H1 (cell line): Measurements from ENCODE around the gene UHRF2. TPM values are rescaled to one million over a fixed set of nuclear protein-coding genes. Genes with fewer than 3 reads are reported as not detected.

Experiments
- CTCF ChIA-PET: fragments of 300-600 bp; sonication (Branson Sonifier 250); formaldehyde crosslinking; loops from one replicate; lab custom pipeline; 2021; ENCODE audit not compliant: partially characterized antibody; lab: Charles Lee
- POLR2A ChIA-PET: fragments of 300-600 bp; sonication (Branson Sonifier 250); formaldehyde crosslinking; loops from one replicate; lab custom pipeline; 2021; ENCODE audit warnings: inconsistent platforms; ENCODE audit not compliant: partially characterized antibody; lab: Charles Lee
- DNase-seq, 2 experiments: peaks; one replicate each; pipeline versions ENCODE4 v3.0.0 to v3.0.0-alpha.2; 2010 to 2022; ENCODE audit warnings: low spot score in 2 of 2, low read depth in 1 of 2, mixed read lengths in 1 of 2
- FAIRE-seq: peaks from 2 replicates; lab custom pipeline; 2011; peaks lifted over from hg19 to GRCh38; lab: Jason Lieb, UNC
- H2AFZ ChIP-seq: 2 replicates; pipeline ENCODE4 v1.8.1; 2012; ENCODE audit warnings: low read length, inconsistent platforms
- H2AK5ac ChIP-seq: 2 replicates; pipeline ENCODE4 v1.6.1; 2013; ENCODE audit warnings: low read depth, low read length
- H2BK120ac ChIP-seq: replicated peaks from 2 replicates; pipeline ENCODE3; 2013; ENCODE audit warnings: low read depth, low read length, inconsistent platforms
- H2BK12ac ChIP-seq: 2 replicates; pipeline ENCODE4 v1.6.1; 2013; ENCODE audit warnings: low read depth, low read length
- H2BK15ac ChIP-seq: 2 replicates; pipeline ENCODE4 v1.6.1; 2013; ENCODE audit warnings: low read length
- H2BK20ac ChIP-seq: 2 replicates; pipeline ENCODE4 v1.6.1; 2013; ENCODE audit warnings: low read length
- H2BK5ac ChIP-seq: 2 replicates; pipeline ENCODE4 v1.6.1; 2013; ENCODE audit warnings: low read depth, low read length
- H3K14ac ChIP-seq: 2 replicates; pipeline ENCODE4 v1.6.1; 2013; ENCODE audit warnings: inconsistent platforms; ENCODE audit not compliant: insufficient read length
- H3K18ac ChIP-seq: 2 replicates; pipeline ENCODE4 v1.6.1; 2013; ENCODE audit warnings: low read length; ENCODE audit errors: extremely low read depth
- H3K23ac ChIP-seq: 2 replicates; pipeline ENCODE4 v1.6.1; 2013; ENCODE audit warnings: inconsistent platforms; ENCODE audit not compliant: insufficient read length
- H3K23me2 ChIP-seq: 2 replicates; pipeline ENCODE4 v1.6.1; 2013; ENCODE audit warnings: low read depth, low read length
- H3K27ac ChIP-seq: 2 replicates; pipeline ENCODE4 v1.6.1; 2011; ENCODE audit warnings: low read depth, low read length, inconsistent platforms
- H3K27me3 ChIP-seq, 4 experiments: replicated peaks in 1 of 4; 1 replicate in 1 of 4; 2 replicates in 3 of 4; pipeline versions ENCODE4 v1.6.1 to v1.8.1; 2011 to 2013; ENCODE audit warnings: low read length in 3 of 4, mild to moderate bottlenecking in 3 of 4, inconsistent platforms in 2 of 4, mixed read lengths in 2 of 4, moderate library complexity in 1 of 4; ENCODE audit not compliant: control insufficient read depth in 3 of 4, insufficient read depth in 3 of 4; ENCODE audit errors: extremely low read depth in 1 of 4
- H3K36me3 ChIP-seq, 4 experiments: 2 replicates each; pipeline versions ENCODE4 v1.6.1 to v1.8.1; 2011 to 2013; ENCODE audit warnings: mild to moderate bottlenecking in 4 of 4, low read length in 3 of 4, moderate library complexity in 2 of 4, control low read depth in 1 of 4, inconsistent platforms in 1 of 4; ENCODE audit not compliant: insufficient read depth in 4 of 4, control insufficient read depth in 2 of 4
- H3K4ac ChIP-seq: replicated peaks from 2 replicates; pipeline ENCODE3; 2013; ENCODE audit warnings: low read length, low read depth, mixed read lengths, inconsistent platforms; ENCODE audit not compliant: insufficient read length
- H3K4me1 ChIP-seq, 4 experiments: replicated peaks in 1 of 4; 1 replicate in 1 of 4; 2 replicates in 3 of 4; pipeline versions ENCODE4 v1.6.1 to v1.8.1; 2011 to 2013; ENCODE audit warnings: low read length in 3 of 4, inconsistent platforms in 2 of 4, mixed read lengths in 1 of 4; ENCODE audit not compliant: insufficient read depth in 4 of 4, control insufficient read depth in 3 of 4
- H3K4me2 ChIP-seq, 2 experiments: 2 replicates each; pipeline versions ENCODE4 v1.6.1 to v1.8.1; 2011 to 2013; ENCODE audit warnings: low read depth in 2 of 2, low read length in 2 of 2, control low read depth in 1 of 2, inconsistent platforms in 1 of 2, mild to moderate bottlenecking in 1 of 2; ENCODE audit not compliant: insufficient read depth in 1 of 2
- H3K4me3 ChIP-seq, 4 experiments: fragments of 200-600, 300-600 bp in 1 of 4; sonication (generic), shearing (Covaris generic), sonication (Bioruptor Twin) in 1 of 4; 2 replicates each; pipeline versions ENCODE4 v1.5.1 to v1.8.1; 2011 to 2016; ENCODE audit warnings: low read length in 4 of 4, low read depth in 3 of 4, control low read depth in 2 of 4, inconsistent platforms in 2 of 4, mild to moderate bottlenecking in 2 of 4, mixed read lengths in 1 of 4, moderate library complexity in 1 of 4; ENCODE audit not compliant: insufficient read depth in 2 of 4; ENCODE audit errors: extremely low read depth in 1 of 4
- H3K56ac ChIP-seq: replicated peaks from 2 replicates; pipeline ENCODE3; 2013; ENCODE audit warnings: low read depth, mild to moderate bottlenecking, mixed read lengths, low read length, inconsistent platforms; ENCODE audit not compliant: insufficient read length
- H3K79me1 ChIP-seq: 2 replicates; pipeline ENCODE4 v1.6.1; 2013; ENCODE audit warnings: low read depth, low read length, control low read depth
- H3K79me2 ChIP-seq, 2 experiments: 2 replicates each; pipeline versions ENCODE4 v1.6.1 to v1.8.1; 2012 to 2013; ENCODE audit warnings: low read length in 2 of 2, mild to moderate bottlenecking in 2 of 2, inconsistent platforms in 1 of 2; ENCODE audit not compliant: insufficient read depth in 2 of 2, control insufficient read depth in 1 of 2
- H3K9ac ChIP-seq, 4 experiments: replicated peaks in 1 of 4; 1 replicate in 1 of 4; 2 replicates in 3 of 4; pipeline versions ENCODE4 v1.6.1 to v1.8.1; 2011 to 2013; ENCODE audit warnings: low read depth in 3 of 4, low read length in 3 of 4, control low read depth in 2 of 4, mild to moderate bottlenecking in 2 of 4, moderate library complexity in 2 of 4, inconsistent platforms in 1 of 4; ENCODE audit errors: extremely low read depth in 1 of 4
- H3K9me3 ChIP-seq, 2 experiments: 2 replicates each; pipeline versions ENCODE4 v1.6.1 to v1.8.1; 2012 to 2013; ENCODE audit warnings: mild to moderate bottlenecking in 2 of 2, moderate library complexity in 2 of 2, control low read depth in 1 of 2, inconsistent platforms in 1 of 2, low read depth in 1 of 2, low read length in 1 of 2, mixed read lengths in 1 of 2; ENCODE audit not compliant: insufficient read depth in 2 of 2
- H4K20me1 ChIP-seq, 2 experiments: replicated peaks in 1 of 2; 2 replicates each; pipeline versions ENCODE3 to v1.8.1; 2011 to 2013; ENCODE audit warnings: inconsistent platforms in 2 of 2, low read length in 2 of 2, mild to moderate bottlenecking in 1 of 2; ENCODE audit not compliant: insufficient read depth in 2 of 2, control insufficient read depth in 1 of 2
- H4K5ac ChIP-seq: 2 replicates; pipeline ENCODE4 v1.6.1; 2013; ENCODE audit warnings: low read length, low read depth, mixed read lengths, inconsistent platforms; ENCODE audit not compliant: insufficient read length
- H4K8ac ChIP-seq: 2 replicates; pipeline ENCODE4 v1.8.0; 2013; ENCODE audit warnings: mild to moderate bottlenecking, moderate library complexity, low read length, inconsistent platforms; ENCODE audit not compliant: insufficient read depth; ENCODE audit errors: extremely low read depth
- H4K91ac ChIP-seq: replicated peaks from 2 replicates; pipeline ENCODE3; 2013; ENCODE audit warnings: low read length, mixed read lengths, inconsistent platforms; ENCODE audit not compliant: insufficient read length
- CHD1 ChIP-seq: IDR thresholded peaks from 2 replicates; pipeline ENCODE4 v1.6.1; 2012; ENCODE audit warnings: low read depth, low read length, improper control_type of control experiment
- CTBP2 ChIP-seq: IDR thresholded peaks from 2 replicates; pipeline ENCODE4 v1.7.0; 2011; ENCODE audit warnings: borderline replicate concordance, mild to moderate bottlenecking, moderate library complexity, mixed read lengths, low read length; ENCODE audit not compliant: insufficient read depth, insufficient read length
- SAP30 ChIP-seq: fragments of 300-600 bp; sonication (generic); IDR thresholded peaks from 2 replicates; pipeline ENCODE4 v1.7.1; 2012; ENCODE audit warnings: low read length, moderate library complexity, mild to moderate bottlenecking, inconsistent platforms; ENCODE audit not compliant: insufficient read depth, insufficient replicate concordance
- SRF ChIP-seq: IDR thresholded peaks from 2 replicates; pipeline ENCODE4 v1.6.1; 2011; ENCODE audit warnings: mild to moderate bottlenecking, low read depth, low read length, moderate library complexity
- TEAD4 ChIP-seq: IDR thresholded peaks from 2 replicates; pipeline ENCODE4 v1.6.1; 2012; ENCODE audit warnings: low read depth, low read length, inconsistent platforms, mixed read lengths
- WGBS, 2 experiments: shearing (Covaris generic) in 1 of 2; methylation state at CpG; one replicate each; pipeline versions ENCODE4 v1.1.6 to v1.1.7; 2013 to 2015; ENCODE audit warnings: low lambda C conversion rate in 2 of 2, mixed read lengths in 2 of 2, inconsistent platforms in 1 of 2, low coverage in 1 of 2, missing lambda C conversion rate in 1 of 2; ENCODE audit not compliant: insufficient replicate concordance in 2 of 2, insufficient coverage in 1 of 2, insufficient read length in 1 of 2; ENCODE audit errors: extremely low coverage in 1 of 2, missing lambda C conversion rate in 1 of 2; 5-methylcytosine and 5-hydroxymethylcytosine counted together
- polyA plus RNA-seq, 7 experiments: library from polyadenylated mRNA; depleted of rRNA in 3 of 7; stranded (reverse) in 5 of 7; unstranded in 2 of 7; fragments of >200 nt in 5 of 7; fragments of 200-250 nt in 2 of 7; gene quantifications; 1 replicate in 5 of 7; 2 replicates in 1 of 7; 4 replicates in 1 of 7; pipeline versions ENCODE4 v1.2.1 to v1.2.3, GENCODE V29; 2011 to 2013; ENCODE audit warnings: missing spikeins in 2 of 7, mixed read lengths in 2 of 7
- total RNA-seq: library from RNA; stranded (reverse); fragmentation: NEBNext Ultra II Directional; extraction: Animal tissue kit (Norgen Biotek cat#: 25700); gene quantifications from 2 replicates; pipeline ENCODE4 v1.2.1, GENCODE V29; 2021

UHRF2 gene
- total and polyA plus RNA-seq, 2 of the 8 experiments (the other 6 are each of a cell fraction or from before 2014, with no cell fraction given), result 31.8 to 48.0 TPM

DNA sequence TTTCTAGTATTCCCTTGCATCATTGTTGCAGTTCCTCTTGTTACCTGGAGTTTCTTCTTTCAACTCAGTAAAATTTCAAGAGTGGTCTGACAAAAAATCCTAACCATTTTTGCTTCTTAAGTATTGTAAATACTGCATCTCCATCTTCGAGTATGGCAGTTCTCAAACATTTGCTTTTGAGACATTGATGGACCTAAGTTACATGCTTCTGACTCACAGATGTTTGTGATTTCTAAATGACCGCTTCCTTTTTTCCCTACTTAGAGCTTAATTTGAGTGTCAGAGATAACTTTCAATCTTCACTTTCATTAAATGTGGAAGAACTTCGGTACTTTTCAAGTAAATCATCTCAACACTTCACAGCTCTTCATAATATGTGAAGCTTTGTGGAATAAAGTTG, 4.2 kb downstream of the UHRF2 start:
- H2BK20ac ChIP-seq, result no peak overlapping the region
- no peak overlapping the region for H4K5ac ChIP-seq
- H2BK5ac ChIP-seq, result no peak overlapping the region
- no peak overlapping the region for H3K4me2 ChIP-seq
- no peak overlapping the region for H2BK12ac ChIP-seq
- H3K18ac ChIP-seq, result no peak overlapping the region
- H4K20me1 ChIP-seq, result peaks cover 21% of the 10 kb centered on the region in 2 experiments
- H3K4me1 ChIP-seq, result peaks cover 3 to 7% (median 5%) of the 10 kb centered on the region in 4 experiments; a peak in 4 of 7 replicates
- no peak overlapping the region for H2AFZ ChIP-seq
- ChIA-PET POLR2A (interaction anchor here (1.2 kb wide), 1 partner anchor 9 kb away, joined by 3 read pairs; no protein-coding TSS in a partner anchor), CTCF (interaction anchor here (0.6 to 1.3 kb wide), 2 partner anchors 9 to 16 kb away, joined by 3 to 6 read pairs; no protein-coding TSS in a partner anchor)
- FAIRE-seq (no peak), DNase-seq (no peak)
- H3K14ac ChIP-seq, result no peak overlapping the region
- no peak overlapping the region for H2BK15ac ChIP-seq
- H4K91ac ChIP-seq, result no peak overlapping the region
- H3K23me2 ChIP-seq, result peaks cover 12% of the 10 kb centered on the region; the same call in 1 of the 2 replicates
- H3K36me3 ChIP-seq, result 0 out of 8 replicates have a peak, but pooled peaks cover 0 to under 1% (median 0%) of the 10 kb centered on the region in 4 experiments
- peaks cover 0 to 6% (median 0%) of the 10 kb centered on the region in 4 experiments; a peak in 2 of 7 replicates for H3K27me3 ChIP-seq
- H3K4ac ChIP-seq, result no peak overlapping the region
- H3K27ac ChIP-seq, result no peak overlapping the region
- H2AK5ac ChIP-seq, result no peak overlapping the region
- no peak overlapping the region for H3K23ac ChIP-seq
- H3K79me1 ChIP-seq, result peaks cover 9% of the 10 kb centered on the region
- H3K9me3 ChIP-seq, result no peaks in the 10 kb centered on the region
- no peak overlapping the region for H3K4me3 ChIP-seq
- H3K79me2 ChIP-seq, result peaks cover 10 to 87% of the 10 kb centered on the region in 2 experiments
- H3K56ac ChIP-seq, result no peak overlapping the region
- 84% methylated on average over 3 of the region's 3 CpGs; no CpG with 5 or more reads in 1 of the 2 experiments for WGBS, 2 experiments
- H2BK120ac ChIP-seq, result no peak overlapping the region
- no peak overlapping the region for H4K8ac ChIP-seq
- no peak overlapping the region for H3K9ac ChIP-seq
- no peak for TF ChIP-seq TEAD4
- no peak for TF ChIP-seq SRF
- TF ChIP-seq CHD1, result no peak
- no peak for TF ChIP-seq CTBP2
- no peak for TF ChIP-seq SAP30
